T-helper 2 cell treated with Interferon-gamma antibody and Interleukin-4, amounts not matched to agents 100 ng/mL and 5 ng/mL, for 36 hours (primary cell): ENCODE measurements around the gene TSPOAP1. TPM values are rescaled to one million over a fixed set of nuclear protein-coding genes. Genes with fewer than 3 reads are reported as not detected.

Experiments
- intact Hi-C: fragments of 100-400 bp; cut with micrococcal nuclease; formaldehyde crosslinking; loops from one replicate; pipeline ENCODE4 v1.15.1; 2023
- total RNA-seq: library from RNA; stranded (reverse); gene quantifications from 2 replicates; pipeline ENCODE4 v1.2.3, GENCODE V29; 2022

Gene TSPOAP1
- total RNA-seq, 1 donor from 2014 or later, result 77.0 TPM

DNA sequence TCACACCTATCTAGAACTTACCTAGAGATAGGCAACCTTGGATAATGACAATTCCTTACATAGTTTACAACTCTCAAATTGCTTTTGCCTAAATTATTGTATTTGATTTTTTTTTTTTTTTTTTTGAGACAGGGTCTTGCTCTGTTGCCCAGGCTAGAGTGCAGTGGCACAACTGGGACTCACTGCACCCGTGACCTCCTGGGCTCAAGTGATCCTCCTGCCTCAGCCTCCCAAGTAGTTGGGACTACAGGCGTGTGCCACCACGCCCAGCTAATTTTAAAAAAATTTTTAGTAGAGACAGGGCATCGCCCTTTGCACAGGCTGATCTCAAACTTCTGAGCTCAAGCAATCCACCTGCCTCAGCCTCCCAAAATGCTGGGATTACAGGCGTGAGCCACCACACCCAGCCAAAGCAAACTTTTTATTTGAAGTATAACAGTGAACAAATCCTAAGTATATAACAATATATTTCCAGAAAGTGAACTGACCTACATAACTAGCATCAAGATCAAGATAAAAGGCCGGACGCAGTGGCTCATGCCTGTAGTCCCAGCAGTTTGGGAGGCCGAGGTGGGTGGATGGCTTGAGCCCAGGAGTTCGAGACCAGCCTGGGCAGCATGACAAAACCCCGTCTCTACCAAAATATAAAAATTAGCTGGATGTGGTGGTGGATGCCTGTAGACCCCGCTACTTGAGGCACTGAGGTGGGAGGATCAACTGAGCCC, 12.7 kb upstream of the TSPOAP1 start:
- intact Hi-C loops, result loop anchor here (5.0 kb wide), 1 partner anchor 816 kb away; the partner anchor contains the start of genes PRR11 and SKA2

GRCh38 chr17:58340405-58340876, 11.8 kb upstream of the TSPOAP1 start:
- intact Hi-C loops, result loop anchor here (5.0 kb wide), 1 partner anchor 817 kb away; the partner anchor contains the start of genes PRR11 and SKA2

- intact Hi-C loops, result loop anchor here (2.0 to 5.0 kb wide), 4 partner anchors 13 to 817 kb away; partner anchors contain the start of genes PRR11, SKA2, SRSF1 and SUPT4H1
These were observed 11.3 kb upstream of the TSPOAP1 start for GRCh38 chr17:58339755-58340404.

- intact Hi-C loops, result loop anchor here (1.0 to 5.0 kb wide), 5 partner anchors 10 to 767 kb away; partner anchors contain the start of genes SRSF1, SUPT4H1 and TRIM37
These were observed 10.5 kb upstream of the TSPOAP1 start for GRCh38 chr17:58338841-58339754.

DNA sequence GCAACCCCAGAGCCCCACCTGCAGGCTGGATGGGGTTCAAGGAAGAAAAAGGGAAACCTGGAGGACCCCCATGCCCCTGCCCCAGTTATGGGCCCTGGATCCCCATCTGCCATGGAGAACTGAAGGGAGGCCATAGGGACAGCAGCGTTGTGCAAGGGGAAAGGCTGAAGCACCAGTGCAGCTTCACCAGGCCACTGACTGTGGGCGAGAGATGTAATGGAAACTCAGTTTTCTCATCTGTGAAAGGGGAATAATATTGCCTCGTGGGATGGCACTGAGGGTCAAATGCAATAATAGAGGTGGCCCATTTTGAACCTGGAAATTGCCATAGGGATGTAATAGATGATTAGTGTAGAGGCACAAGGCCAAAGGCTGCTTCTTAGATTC, 9.9 kb upstream of the TSPOAP1 start:
- intact Hi-C loops, result loop anchor here (1.0 to 5.0 kb wide), 5 partner anchors 9 to 768 kb away; partner anchors contain the start of genes SRSF1, SUPT4H1 and TRIM37

GRCh38 chr17:58337600-58338453, 9.2 kb upstream of the TSPOAP1 start:
- intact Hi-C loops, result loop anchor here (1.0 to 5.0 kb wide), 5 partner anchors 9 to 768 kb away; partner anchors contain the start of genes SRSF1, SUPT4H1 and TRIM37

DNA sequence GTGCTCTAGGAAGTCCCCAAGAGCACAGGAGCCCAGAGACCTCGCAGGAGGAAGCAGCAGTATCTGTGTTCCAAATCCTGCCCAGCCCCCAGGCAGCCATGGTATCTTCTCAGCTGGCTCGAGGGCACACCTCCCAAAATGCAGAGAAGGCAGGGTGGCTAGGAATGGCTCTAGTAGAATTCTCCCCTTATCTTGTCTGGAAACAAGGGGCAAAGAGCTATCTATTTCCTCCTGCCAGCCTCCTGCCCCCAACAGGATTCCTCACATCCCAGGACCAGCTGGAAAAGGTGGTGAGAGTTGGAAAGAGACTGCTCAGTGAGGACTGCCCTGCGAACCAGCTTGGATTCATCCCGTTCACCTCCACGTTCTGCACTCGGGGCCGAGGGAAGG, 8.6 kb upstream of the TSPOAP1 start:
- intact Hi-C loops, result loop anchor here (5.0 kb wide), 1 partner anchor 330 kb away; the partner anchor contains the start of gene SRSF1

DNA sequence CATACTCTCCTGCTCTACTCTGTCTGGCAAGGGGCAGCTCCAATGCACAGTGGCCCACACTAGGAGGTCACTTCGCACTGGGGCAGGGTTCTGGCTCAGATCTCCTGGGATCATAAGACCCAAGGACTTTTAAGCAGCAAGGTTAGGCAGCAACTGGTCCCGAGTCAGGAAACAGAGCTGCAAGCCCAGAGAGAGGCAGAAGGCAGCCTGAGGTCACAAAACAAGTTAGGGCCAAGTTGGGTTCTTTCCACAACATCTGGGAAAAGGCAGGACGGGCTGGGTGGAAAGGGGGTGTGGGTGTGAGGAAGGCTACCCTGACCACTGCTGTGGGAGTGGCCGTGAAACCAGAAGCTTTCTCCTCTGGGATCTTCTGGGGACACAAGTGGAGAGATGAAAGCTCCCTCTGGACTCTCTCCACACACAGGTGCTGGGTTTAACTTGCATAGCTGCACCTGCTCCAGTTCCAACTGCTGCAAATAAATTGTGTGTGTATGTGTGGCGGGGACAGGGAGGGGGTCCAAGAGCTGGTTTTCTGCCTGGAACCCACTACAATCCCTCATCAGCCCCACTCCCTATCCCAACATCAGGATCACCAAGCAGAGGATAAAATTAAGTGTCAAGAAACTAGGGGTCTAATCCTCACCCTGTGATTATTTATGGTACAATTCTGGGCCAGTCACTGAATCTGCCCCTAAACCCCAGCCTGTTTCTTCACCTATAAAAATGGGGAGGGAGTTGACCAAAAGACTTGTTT, 8.0 kb upstream of the TSPOAP1 start:
- intact Hi-C loops, result loop anchor here (1.0 to 5.0 kb wide), 2 partner anchors 8 to 329 kb away; partner anchors contain the start of gene SRSF1

GRCh38 chr17:58335779-58336455, 7.3 kb upstream of the TSPOAP1 start:
- intact Hi-C loops, result loop anchor here (1.0 to 5.0 kb wide), 2 partner anchors 8 to 329 kb away; partner anchors contain the start of gene SRSF1

- intact Hi-C loops, result loop anchor here (5.0 kb wide), 1 partner anchor 328 kb away; the partner anchor contains the start of gene SRSF1
These were observed 6.6 kb upstream of the TSPOAP1 start for GRCh38 chr17:58335061-58335731.

GRCh38 chr17:58334661-58335060, 6.1 kb upstream of the TSPOAP1 start:
- intact Hi-C loops, result loop anchor here (5.0 kb wide), 2 partner anchors 327 to 1503 kb away; partner anchors contain the start of gene SRSF1

DNA sequence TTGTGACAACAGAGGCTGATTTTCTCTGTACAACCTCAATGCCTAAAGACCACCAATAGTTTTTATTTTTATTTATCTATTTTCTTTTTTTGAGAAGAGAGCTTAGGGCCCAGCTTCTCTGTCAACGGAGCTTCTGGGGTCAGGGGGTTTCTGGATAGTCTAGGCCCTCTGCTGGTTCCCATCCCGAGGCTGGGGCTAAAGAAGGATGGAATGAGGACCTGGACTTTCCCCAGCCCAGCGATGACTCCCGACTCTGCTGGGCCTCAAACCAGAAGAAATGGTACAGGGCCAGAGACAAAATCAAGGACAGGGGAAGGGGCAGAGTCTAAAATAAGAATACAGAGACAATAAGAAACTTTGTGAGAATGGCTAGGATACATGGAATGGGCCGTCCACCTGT, 5.7 kb upstream of the TSPOAP1 start:
- intact Hi-C loops, result loop anchor here (5.0 kb wide), 1 partner anchor 1503 kb away; no protein-coding TSS in a partner anchor

- intact Hi-C loops, result loop anchor here (5.0 kb wide), 1 partner anchor 1504 kb away; no protein-coding TSS in a partner anchor
These were observed 5.2 kb upstream of the TSPOAP1 start for GRCh38 chr17:58333736-58334207.

DNA sequence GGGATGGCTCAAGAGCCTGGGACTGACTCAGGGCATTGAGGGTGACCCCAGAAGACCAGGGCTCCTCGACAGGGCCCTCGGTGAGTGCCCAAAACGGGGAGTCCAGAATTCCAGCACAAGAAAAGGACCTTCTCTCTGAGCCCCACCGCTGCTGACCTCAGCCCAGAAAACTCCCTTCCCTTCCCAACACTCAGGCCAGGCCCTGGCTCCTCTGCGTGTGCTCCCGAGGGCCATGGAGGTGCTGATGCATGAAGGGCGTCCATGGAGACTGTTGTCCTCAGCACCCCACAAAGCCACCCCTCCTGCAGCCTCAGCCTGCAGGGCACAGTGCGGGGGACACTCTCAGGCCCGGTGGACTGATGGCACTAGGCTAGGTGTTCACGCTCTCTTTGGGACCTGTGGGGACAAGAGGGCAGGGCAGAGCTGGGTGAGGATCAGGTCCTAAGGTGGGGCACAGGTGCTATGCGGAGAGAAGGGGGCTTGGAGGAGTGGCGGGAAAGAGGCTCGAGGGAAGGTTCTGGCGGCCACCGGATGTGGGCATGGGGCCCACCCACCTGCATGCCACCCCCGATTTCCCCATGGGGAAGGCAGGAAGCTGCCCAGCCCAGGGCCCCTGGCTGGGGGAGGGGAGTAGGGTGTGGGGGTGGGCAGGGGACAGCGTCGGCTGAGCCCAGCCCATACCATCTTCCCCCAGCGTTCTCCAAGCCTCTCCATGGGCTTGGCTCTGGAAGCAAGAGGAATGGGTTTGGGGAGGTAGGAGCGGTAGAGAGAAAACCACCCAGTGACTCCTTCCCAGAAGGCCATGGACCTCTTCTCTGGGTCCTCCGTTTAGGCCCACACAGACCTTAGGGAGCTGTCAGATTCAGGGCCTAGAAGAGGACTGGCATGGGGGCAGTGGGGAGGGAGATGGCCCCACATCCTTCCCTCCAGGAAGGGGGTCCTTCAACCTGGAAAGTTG, 4.5 kb upstream of the TSPOAP1 start:
- intact Hi-C loops, result loop anchor here (5.0 kb wide), 1 partner anchor 1504 kb away; no protein-coding TSS in a partner anchor

DNA sequence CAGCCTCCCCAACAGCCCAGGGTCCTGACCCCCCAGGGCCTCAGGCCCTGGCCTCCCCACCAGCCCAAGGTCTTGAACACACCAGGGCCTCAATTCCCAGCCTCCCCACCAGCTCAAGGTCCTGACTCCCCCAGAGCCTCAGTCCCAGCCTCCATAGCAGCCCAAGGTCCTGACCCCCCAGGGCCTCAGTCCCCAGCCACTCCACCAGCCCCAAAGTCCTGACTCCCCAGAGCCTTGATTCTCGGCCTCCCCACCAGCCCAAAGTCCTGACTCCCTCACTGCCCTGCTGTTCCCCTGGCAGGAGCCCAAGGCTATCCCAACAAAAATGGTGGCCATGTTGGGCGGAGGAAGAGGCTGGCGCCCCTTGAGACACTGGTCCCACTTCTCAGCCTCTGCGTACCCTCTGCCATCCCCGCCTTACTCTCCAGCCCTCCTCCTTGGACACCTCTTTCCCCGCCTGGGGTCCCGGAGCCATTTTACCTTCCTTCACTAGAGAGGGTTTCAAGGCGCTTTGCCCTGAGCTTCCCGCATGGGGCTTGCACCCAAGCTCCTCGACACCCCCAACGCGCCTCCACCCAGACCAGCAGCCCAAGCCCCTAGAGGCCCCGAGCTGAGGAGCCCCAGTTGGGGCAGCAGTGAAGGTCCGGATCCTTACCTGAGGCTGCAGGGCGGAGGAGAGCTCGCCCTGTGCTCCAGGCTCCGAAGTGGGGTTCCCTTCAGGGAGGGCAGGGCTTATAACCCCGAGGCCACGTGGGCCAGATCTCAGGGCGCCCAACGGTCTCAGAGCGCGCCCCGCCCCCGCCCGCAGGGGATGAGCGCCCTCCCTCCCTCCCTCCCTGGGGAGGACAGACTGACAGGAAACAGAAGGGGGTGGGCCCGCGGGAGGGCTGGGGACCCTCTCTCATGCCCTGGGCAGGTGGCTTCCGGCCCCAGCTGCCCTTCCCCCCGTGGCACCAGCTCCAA, 3.5 kb upstream of the TSPOAP1 start:
- intact Hi-C loops, result loop anchor here (5.0 kb wide), 1 partner anchor 1505 kb away; no protein-coding TSS in a partner anchor
